HTR-8/SVneo (cell line): ENCODE results near the gene PDCD1.
"Not testable (repeated sequence)": the region's sequence is repeated elsewhere in the genome, so short reads cannot be mapped to it uniquely, and the experiment has no call there.

ENCODE experiments used
- DNase-seq: peaks from one replicate; pipeline ENCODE4 v3.0.0; 2011; ENCODE audit warnings: low spot score, mixed read lengths; ENCODE audit not compliant: insufficient read length
- FAIRE-seq: peaks from 2 replicates; lab custom pipeline; 2011; peaks lifted over from hg19 to GRCh38; lab: Jason Lieb, UNC

Gene PDCD1

GRCh38 chr2:241817821-241818215 lies 40.9 kb downstream of the PDCD1 start:
- not testable (repeated sequence) for DNase-seq, FAIRE-seq

GRCh38 chr2:241817126-241817820 lies 41.4 kb downstream of the PDCD1 start:
- no peak for FAIRE-seq
- no peak for DNase-seq

GRCh38 chr2:241816431-241817121 lies 42.1 kb downstream of the PDCD1 start:
- no peak for FAIRE-seq
- no peak for DNase-seq

GRCh38 chr2:241815477-241816430 lies 42.9 kb downstream of the PDCD1 start:
- no peak for DNase-seq
- FAIRE-seq = no peak

GRCh38 chr2:241814643-241815476 lies 43.8 kb downstream of the PDCD1 start:
- DNase-seq (no peak), FAIRE-seq (no peak)

GRCh38 chr2:241814393-241814642 lies 44.4 kb downstream of the PDCD1 start:
- FAIRE-seq (no peak), DNase-seq (no peak)

- no peak for FAIRE-seq
- no peak for DNase-seq
Observed at GRCh38 chr2:241813644-241814392, 44.9 kb downstream of the PDCD1 start.

- no peak for DNase-seq
- no peak for FAIRE-seq
Observed at GRCh38 chr2:241812730-241813643, 45.7 kb downstream of the PDCD1 start.

GRCh38 chr2:241811952-241812729 lies 46.6 kb downstream of the PDCD1 start:
- no peak for DNase-seq
- no peak for FAIRE-seq

GRCh38 chr2:241811201-241811951 lies 47.3 kb downstream of the PDCD1 start:
- DNase-seq = no peak
- no peak for FAIRE-seq

- no peak for FAIRE-seq
- DNase-seq = no peak
Observed at GRCh38 chr2:241810307-241811200, 48.1 kb downstream of the PDCD1 start.

GRCh38 chr2:241809383-241810306 lies 49.0 kb downstream of the PDCD1 start:
- no peak for DNase-seq
- FAIRE-seq = no peak

GRCh38 chr2:241808721-241809382 lies 49.8 kb downstream of the PDCD1 start, which contains the start of gene NEU4:
NEU4 (plus strand) TSS chr2:241809193; CDS start chr2:241814485, 5,292 bp downstream.
- DNase-seq (no peak), FAIRE-seq (no peak)

GRCh38 chr2:241808051-241808720 lies 50.5 kb downstream of the PDCD1 start:
- FAIRE-seq (no peak), DNase-seq (no peak)
